Embryonic facial prominence (tissue), 1 donor: Measurements from ENCODE around the gene MAPK11.
"Not testable (repeated sequence)": the region's sequence is repeated elsewhere in the genome, so short reads cannot be mapped to it uniquely, and the experiment has no call there.

ENCODE experiments used
- DNase-seq: peaks from one replicate; pipeline ENCODE4 v3.0.0-alpha.2; 2016; ENCODE audit errors: extremely low spot score

Gene MAPK11

DNA sequence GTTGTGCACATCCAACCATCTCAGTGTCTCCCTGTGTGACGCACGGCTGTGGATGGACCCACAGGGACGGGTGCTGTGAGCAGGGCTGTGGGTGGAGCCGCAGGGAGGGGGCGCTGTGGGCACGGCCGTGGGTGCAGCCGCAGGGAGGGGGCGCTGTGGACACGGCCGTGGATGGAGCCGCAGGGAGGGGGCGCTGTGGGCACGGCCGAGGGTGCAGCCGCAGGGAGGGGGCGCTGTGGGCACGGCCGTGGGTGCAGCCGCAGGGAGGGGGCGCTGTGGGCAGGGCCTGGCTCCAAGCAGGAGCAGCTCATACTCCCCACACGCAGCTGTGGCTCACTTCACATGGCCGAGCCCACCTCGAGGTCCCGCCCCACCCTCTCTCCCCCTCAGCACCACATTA is 6.0 kb upstream of the MAPK11 start:
- DNase-seq = no peak

DNA sequence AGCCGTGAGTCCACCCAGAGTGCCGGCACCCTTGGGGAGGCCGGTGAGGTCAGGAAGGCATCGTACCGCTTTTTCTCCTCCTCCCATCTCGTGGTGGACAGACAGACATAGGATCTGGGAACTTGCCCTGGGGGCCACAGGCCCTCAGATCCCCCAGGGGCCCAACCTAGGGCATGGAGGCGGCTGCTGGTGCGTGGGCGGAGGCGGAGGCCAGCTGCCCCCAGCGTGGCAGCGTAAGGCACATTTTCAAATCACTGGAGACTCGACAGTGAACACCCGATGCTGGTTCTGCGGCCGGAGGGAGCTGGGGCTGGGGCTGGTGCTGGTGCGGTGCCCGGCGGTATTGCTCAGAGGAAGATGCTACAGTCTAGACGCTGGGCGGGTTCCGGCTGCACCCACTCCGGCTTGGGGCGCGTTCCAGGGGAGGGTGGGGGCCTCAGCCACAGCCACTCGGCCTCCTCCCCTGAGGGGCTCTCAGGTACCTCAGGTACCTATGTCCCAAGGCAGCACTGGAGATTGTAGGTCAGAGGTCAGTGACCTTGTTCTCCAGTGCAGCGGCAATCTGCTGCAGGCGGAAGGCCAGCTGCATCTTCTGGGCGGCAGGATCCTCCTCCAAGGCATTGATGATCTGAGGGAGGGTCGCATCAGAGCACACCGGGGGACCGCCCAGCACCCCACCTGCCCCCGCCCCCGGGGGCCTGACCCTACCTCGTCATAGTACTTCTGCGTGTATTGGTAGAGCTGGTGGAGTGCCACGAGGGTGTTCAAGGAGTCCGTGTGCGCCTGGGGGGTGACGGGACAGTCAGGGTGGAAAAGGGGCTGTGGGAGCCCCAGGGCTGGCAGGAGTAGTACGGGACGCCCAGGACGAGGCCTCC is 5.2 kb upstream of the MAPK11 start:
- no peak for DNase-seq

DNA sequence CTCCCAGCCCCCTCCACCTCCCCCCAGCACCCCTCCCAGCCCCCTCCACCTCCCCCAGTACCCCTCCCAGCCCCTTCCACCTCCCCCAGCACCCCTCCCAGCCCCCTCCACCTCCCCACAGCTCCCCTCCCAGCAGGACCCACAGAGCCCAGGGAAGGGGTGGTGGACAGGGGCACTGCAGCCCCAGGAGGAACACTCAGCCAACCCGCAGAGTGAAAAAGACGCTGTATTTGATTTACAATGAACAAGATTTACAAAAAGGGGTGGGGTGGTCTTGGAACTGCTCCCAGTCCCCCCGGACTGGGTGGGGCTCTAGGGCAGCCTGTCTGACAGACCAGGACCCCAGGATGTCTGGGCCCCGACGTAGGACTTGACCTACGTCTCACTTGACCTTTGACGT is 4.6 kb upstream of the MAPK11 start:
- no peak for DNase-seq

DNA sequence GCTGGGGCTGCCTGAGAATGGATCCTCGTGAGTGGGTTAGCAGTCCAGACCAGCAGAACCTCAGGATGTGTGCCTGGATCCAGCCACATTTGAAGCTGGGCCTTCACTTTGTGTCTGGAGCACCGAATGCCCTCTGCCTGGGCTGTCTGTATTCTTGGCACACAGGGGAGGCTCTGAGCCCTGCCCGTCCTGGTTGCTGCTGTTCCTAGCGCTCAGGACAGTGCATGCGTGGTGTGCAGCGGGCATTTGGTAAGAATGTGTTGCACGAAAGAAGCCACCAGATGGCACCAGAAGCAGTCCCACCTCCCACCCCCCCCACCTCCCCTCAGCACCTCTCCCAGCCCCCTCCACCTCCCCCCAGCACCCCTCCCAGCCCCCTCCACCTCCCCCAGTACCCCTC is 4.1 kb upstream of the MAPK11 start:
- DNase-seq = no peak

DNA sequence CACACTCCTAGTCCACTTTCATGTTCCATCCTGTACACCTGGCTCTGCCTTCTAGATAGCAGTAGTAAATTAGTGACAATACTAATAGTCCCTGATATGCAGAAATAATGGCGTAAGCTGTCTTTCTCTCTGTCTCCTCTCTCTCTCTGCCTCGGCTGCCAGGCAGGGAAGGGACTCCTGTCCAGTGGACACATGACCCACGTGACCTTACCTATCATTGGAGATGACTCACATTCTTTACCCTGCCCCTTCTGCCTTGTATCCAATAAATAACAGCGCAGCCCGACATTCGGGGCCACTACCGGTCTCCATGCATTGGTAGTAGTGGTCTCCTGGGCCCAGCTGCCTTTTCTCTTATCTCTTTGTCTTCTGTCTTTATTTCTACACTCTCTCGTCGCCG is 3.6 kb upstream of the MAPK11 start:
- not testable (repeated sequence) for DNase-seq

DNA sequence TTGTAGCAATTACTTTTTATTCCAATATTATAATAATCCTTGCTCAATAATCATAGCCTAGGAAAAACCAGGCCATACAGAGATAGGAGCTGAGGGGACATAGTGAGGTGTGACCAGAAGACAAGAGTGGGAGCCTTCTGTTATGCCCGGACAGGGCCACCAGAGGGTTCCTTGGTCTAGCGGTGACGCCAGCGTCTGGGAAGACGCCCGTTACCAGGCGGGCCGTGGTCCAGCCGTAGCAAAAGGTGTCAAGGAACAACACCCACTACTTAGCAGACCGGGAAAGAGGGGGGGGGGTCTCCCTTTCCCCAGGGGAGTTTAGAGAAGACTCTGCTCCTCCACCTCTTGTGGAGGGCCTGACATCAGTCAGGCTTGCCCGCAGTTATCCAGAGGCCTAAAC is 3.2 kb upstream of the MAPK11 start:
- not testable (repeated sequence) for DNase-seq

DNA sequence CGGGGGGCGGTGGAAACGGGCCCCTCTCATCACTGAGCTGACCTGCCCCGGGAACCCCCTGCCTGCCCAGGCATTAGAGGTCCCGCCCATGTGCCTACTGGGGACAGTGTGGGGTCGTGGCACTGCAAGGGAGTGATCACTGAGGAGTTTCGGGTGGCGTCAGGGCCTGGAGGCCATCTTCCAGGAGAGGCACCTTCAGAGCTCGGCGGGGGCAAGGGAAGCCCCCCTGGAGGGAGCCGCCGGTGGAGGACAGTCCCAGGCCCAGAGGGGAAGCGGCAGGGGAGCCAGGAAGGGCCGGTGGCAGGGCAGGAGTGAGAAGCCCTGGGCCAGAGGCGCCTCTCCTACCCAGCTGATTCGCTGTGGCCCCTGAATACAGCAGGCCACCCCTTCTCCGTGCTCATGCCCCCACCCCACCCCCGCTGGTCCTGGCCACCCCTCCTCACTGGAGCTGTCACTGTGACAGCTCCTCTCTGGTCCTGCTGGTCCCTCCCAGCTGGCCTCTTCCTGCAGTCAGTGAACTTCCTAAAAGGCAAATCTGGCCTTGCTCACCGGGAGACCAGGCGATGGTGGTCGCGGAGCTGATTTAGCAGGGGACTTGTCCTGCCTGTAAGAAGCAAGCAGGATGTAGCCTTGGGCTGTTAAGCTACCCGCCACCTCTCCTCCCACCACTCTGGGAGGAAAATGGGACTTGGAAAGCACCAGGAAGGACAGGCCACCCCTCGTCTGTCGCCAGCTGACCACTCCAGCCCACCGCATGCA is 2.0 kb upstream of the MAPK11 start:
- DNase-seq = no peak

DNA sequence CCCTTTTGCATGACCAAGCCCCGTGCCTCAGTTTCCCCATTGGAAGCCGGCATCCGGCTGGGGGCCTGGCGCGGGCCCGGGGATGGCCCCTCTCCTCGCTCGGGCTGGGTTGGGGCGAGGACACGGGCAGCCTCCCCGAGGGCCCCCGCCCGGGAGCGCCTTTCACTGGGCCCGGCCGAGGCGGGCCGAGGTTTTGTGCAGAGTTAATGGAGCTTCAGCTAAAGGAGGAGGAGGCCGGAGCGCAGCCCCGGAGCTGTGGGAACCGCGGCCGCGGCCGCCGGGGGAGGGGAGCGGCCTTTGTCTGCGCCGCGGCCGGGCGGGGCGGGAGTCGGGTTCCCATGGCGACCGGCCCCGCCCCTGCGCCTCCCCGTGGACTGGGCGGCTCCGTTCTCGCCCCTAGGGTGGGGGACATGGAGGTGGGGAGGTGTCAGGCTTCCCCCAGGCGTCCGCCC is 1.4 kb upstream of the MAPK11 start:
- no peak for DNase-seq

DNA sequence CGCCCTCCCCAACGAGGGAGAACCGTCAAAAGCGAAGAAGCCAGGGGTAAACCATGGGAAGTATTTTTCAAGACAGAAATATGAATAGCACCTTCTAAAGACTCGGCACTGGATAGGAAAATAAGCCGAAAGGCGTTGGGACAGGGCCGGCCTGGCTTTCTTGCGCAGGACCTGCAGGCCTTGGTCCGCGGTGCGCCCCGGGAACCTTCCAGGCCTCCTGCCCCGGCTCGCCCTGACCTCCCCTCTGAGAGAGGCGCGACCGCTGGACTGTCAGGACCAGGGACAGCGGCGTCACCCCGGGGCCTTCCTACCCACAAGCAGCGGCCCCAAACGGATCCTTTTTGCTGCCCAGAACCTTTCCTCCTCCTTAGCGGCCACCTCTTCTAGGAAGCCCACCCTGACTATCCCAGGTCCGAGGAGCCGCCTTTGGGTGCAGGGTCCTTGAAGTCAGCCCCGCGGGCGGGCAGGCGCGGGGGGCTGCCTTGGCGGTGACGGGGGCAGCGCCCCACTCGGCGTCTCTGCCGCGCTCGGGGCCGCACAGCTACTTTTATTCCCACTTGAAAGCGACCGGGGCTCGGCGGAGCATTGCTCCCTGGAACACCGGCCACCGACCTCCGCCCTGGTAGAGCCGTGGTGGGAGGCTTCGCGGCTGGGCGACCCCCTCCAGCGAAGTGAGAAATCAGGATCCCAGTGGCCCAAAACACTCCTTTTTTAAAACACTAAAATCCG is 650 bp upstream of the MAPK11 start:
- DNase-seq = no peak

DNA sequence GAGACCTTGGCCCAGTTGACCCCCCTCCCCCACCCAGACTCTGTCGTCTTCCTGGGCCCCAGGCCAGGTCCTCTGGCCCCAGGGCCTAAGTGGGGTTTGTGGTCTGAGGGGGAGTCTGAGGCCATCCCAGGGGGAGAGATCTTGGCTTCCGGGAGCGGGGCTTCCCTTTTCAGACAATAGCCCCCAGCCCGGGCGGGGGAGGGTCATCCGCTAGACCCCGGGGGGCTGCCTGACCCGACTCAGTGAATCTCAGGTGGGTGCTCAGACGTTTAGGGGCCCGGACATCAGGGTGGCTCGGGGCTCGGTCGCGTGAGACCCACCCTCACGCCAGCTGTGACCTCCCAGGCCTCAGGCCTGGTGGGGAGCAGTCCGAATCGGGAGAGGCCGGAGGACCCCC is 609 bp downstream of the MAPK11 start:
- no peak for DNase-seq

DNA sequence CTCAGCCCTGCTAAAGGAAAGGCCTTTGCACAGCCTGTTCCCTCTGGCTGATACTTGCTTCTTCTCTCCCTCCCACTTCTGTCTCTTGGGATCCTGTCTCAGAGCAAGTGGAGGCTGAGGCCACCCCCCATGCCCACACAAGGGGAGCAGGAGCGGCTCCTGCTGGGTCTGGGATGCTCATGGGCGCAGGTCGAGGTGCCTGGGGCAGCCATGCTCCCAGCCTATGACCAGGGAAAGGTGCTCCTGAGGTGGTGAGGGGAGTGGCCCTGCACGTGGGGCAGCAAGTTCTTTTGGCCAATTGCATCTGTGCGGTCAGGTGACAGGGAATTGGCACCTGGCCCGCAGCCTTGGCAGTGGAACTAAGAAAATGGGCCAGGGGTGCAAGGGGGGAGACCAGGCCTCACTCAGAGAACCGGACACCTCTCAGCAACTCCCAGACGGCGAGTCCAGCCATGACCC is 1.5 kb downstream of the MAPK11 start:
- no peak for DNase-seq

DNA sequence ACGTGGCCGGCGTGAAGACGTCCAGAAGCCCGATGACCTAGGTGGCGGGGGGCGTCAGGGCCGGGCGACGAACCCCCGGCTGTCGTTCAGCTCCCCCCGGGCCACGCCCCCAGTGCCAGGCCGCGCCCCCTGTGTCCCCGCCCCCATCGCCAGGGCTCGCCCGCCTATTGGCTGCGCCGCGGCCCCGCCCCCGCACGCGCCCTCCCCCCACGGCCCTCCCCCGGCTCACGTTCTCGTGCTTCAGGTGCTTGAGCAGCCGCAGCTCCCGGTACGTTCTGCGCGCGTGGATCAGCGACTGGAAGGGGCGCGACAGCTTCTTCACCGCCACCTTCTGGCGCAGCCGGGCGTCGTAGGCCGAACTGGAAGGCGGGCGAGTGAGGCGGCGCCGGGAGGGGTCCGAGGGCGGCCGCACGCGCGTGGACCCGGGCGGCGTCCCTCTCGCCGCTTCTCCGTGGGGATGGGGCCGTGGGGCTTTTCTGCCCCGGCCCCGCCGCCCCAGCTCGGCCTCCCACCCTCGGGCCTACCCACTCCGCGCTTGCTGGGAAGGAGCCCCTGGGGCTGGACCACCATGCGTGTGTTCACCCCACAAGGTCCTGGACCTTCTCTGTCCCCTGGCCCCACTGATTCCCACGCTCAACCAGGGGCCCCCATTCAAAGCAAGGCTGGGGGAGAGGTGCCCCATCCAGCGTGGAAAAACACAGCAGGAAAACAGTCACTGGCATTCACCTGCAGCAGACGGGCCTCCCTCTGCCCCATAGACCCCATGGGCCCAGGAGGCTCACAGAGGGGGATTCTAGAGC is 2.4 kb downstream of the MAPK11 start:
- no peak for DNase-seq

DNA sequence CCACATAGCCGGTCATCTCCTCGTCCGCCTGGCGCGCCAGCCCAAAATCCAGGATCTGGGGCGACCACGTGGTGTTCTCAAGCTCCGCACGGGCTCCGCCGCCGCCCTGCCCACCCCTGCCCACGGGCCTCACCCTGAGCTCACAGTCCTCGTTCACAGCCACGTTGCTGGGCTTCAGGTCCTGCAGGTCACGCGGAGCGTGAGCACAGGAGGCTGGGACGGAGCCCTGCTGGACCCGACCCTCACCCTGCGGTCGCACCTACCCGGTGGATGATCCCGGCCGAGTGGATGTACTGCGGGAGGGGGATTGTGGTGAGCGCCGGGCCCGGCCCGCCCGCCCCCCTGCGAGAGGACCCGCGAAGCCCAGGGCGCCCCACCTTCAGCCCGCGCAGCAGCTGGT is 3.2 kb downstream of the MAPK11 start:
- DNase-seq = no peak

DNA sequence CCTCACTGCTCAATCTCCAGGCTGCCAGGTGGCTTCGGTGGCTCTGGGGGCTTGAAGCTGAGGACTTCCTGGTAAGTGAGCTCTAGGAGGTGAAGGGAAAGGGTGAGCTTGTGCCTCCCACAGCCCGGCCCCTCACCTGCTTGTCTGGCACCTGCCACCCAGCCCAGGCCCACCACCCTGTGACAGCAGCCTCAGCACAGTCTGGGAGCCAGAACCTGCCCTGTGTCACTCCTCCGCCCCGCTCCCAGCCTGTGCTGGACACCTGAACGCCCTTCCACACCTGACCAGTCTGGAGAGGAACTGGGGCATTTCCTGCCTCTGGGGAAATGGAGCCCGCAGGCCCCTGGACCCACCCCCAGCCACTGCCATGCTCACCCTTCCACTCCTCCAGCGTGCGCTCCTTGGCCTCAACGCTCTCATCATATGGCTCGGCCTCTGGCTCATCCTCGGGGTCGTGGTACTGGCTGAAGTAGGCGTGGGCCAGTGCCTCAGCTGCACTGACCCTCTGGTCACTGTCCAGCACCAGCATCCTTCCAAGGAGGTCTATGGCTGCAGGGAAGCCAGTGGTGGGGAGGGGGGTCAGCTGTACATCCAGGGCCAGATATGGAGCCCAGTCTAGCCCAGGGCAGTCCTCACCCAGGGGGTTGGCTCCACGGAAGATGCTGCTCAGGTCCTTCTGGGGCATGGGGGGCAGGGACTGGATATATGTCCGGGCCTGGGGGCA is 5.1 kb downstream of the MAPK11 start:
- DNase-seq = no peak

DNA sequence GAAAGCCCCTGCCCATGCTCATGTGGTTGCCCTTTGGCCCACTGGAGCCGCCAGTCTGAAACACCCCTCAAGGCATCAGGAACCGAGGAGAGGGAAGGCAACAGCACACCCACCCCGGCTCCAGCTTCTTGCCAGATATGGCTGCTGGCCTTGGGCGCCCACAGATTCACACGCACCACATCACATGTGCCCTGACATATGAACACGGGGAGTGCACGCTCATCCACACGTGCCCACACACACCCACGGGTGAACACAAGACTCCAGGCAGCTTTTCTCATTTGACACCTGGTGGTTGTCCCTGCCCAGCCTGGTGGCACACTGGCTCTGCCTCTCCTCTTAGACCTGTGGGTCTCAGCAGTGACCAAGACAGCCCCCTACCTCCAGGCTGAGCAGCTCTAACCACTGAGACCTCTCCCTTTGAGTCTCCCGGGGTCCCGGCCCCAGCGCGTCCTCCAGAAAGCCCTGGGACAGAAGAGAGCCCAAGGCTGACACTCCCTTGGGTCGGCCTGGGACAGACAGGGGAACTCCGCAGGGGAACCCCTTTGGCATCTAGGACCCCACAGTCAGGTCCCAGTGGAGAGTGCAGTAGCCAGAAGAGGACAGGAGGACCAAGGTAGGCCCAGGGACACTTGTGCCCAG is 6.0 kb downstream of the MAPK11 start:
- DNase-seq = no peak

DNA sequence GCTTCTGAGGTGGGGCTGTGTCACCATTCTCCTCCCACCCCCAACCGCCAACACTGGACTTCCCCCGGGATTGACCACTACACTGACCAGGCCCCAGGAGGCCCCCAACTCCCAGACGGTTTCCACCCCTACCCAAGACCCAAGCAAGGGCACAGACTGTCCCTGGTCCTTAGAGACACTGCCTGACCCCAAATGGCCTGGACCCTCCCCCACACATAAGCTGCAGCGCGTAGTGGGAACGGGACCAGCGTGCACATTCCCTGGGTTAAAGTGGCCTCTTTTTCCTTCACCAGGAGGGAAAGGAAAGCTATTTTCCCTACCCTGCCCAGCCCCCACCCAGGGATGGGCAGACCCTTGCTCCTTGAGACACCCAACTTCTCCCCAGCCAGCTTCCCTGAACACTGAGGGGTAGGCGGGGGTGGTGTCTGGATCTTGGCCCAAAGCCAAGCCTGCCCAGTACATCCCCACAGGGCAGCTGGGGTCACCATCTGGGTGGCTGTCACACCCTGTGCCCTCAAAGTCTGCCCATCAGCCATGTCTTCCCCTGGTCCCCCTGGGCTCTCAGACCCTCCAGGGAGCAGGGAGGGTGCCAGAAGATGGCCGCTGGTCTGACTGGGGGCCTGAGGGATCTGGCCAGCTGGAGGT is 7.1 kb downstream of the MAPK11 start:
- DNase-seq = no peak

DNA sequence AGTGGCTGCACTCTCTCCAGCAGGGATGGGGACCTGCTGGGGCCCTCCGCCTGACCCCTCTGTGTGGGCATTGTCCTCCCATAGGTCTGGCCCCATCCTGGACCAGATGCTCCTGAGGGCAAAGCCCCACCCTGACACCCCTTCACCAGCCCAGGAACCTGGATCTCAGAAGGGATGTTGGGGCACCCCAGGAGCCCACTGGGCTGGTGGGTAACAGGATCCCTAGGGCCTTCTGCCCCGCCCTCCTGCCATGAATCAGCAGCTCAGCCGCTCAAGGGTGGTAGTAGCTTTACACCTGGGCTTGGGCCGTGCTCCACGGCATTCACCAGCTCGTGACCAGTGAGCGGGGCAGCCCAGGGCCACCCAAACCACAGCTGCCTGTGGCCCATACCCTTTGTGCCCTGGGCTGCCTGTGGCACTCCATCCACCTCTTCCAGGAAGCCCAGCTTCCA is 7.7 kb downstream of the MAPK11 start:
- DNase-seq = no peak

DNA sequence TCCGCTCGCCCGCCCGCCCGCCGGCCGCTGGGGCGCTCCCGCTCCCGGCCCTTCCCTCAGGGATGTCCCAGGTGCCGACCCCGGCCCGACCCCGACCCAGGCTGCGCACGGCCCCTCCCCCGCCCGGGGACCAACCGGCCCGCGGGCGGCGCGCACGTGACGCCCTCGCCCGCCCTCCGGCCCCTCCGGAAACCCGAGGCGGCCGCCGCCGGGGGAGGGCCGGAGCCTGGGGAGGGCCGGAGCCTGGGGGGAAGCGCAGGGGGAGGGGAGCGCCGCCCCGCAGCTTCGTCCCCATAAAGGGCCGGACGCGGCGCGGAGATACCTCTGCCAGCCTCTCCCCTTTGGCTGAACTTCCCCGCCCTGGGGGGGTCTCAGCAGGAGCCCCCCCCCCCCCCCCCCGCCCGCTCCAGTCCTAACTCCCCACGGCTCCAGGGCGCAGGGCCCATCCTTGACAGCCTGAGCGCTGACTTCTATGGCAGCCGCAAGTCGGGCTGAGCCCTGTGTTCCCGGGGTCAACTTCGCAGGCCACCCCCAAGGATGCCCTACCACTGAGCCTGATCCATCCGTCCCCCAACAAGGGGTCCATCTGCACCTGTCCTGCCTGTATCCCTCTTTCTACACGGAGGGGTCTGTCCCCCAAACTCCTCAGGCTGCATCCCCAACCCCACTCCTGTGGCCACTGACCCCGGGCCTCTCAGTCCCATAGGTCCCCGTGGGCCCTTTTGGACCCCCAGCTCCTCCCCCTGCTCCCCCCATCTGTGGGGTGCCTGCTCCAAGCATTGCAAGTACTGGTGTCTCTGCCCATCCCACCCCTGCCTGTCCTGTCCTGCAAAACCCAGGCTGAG is 8.3 kb downstream of the MAPK11 start, which contains the start of gene MAPK12:
MAPK12 (minus strand) TSS at position 69 of the 845 bp plus-strand sequence. CDS start 174 bp downstream, outside the sequence.
- no peak for DNase-seq
